GM12892 (cell line): Measurements from ENCODE around the gene PDILT.

Experiments
- POLR2A ChIP-seq: IDR thresholded peaks from 2 replicates; pipeline ENCODE4 v1.6.1; 2011; ENCODE audit warnings: low read depth, low read length, control low read depth
- POLR2AphosphoS5 ChIP-seq: IDR thresholded peaks from 2 replicates; pipeline ENCODE4 v1.6.1; 2011; ENCODE audit warnings: low read depth, low read length, control low read depth
- TAF1 ChIP-seq: IDR thresholded peaks from 2 replicates; pipeline ENCODE4 v1.6.1; 2011; ENCODE audit warnings: low read depth, mild to moderate bottlenecking, control low read depth, low read length, borderline replicate concordance

DNA sequence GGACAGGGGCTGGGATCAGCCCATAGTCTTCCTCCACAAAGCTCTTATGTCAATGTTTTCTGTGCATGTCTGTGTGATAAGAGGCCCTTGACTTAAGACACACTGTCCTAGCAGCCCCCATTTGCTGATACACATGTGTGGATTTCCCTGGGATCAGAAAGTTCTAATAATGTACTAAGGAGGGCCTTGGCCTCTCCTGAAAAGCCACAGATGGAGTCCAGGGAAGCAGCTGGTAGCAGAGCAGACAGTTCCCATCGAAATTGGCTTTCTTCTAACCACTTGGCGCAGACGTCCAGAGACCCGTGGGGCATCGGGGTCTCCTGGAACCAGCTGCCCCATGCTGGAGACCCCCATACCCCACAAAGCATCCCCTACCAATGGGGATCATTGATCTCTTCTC, 72.9 kb downstream of the PDILT start:
- TF ChIP-seq POLR2AphosphoS5, result no peak
- no peak for TF ChIP-seq POLR2A
- TF ChIP-seq TAF1, result no peak
